SK-N-SH (cell line): ENCODE data around the gene CCL26. TPM values are rescaled to one million over a fixed set of nuclear protein-coding genes. Genes with fewer than 3 reads are reported as not detected.

ENCODE experiments used
- CTCF ChIA-PET: fragments of 300-600, 350-600 bp; formaldehyde crosslinking; extraction: SDS; loops from one replicate; lab custom pipeline; 2021; lab: Yijun Ruan, JAX
- POLR2A ChIA-PET: fragments of 350-600 bp; sonication (Branson Sonifier 250); formaldehyde crosslinking; extraction: SDS; loops from one replicate; lab custom pipeline; 2020; ENCODE audit warnings: antibody characterized with exemption, inconsistent platforms; lab: Yijun Ruan, JAX
- DNase-seq: peaks from one replicate; pipeline ENCODE4 v3.0.0; 2012
- H2AFZ ChIP-seq: fragments of 200-600 bp; sonication (generic); 2 replicates; pipeline ENCODE4 v1.8.1; 2016; ENCODE audit warnings: antibody characterized with exemption, mild to moderate bottlenecking, low read depth
- H3F3A ChIP-seq: fragments of 200-600 bp; sonication (generic); replicated peaks from 2 replicates; pipeline ENCODE3; 2016; ENCODE audit warnings: antibody characterized with exemption, mild to moderate bottlenecking; ENCODE audit not compliant: insufficient read depth
- H3K27ac ChIP-seq, 2 experiments: fragments of 200-500 bp in 1 of 2; fragments of 200-600 bp in 1 of 2; sonication (Bioruptor generic) in 1 of 2; sonication (generic), shearing (Covaris generic) in 1 of 2; 2 replicates each; pipeline versions ENCODE4 v1.5.1 to v1.6.1; 2014 to 2016; ENCODE audit warnings: low read depth in 2 of 2, inconsistent platforms in 1 of 2, low read length in 1 of 2, mild to moderate bottlenecking in 1 of 2, mixed read lengths in 1 of 2
- H3K27me3 ChIP-seq: fragments of 200-600 bp; sonication (generic), shearing (Covaris generic); 2 replicates; pipeline ENCODE4 v1.6.1; 2016; ENCODE audit warnings: mixed run types; ENCODE audit not compliant: insufficient read depth
- H3K36me3 ChIP-seq, 2 experiments: fragments of 200-500 bp in 1 of 2; fragments of 200-600 bp in 1 of 2; sonication (Bioruptor generic) in 1 of 2; sonication (generic) in 1 of 2; replicated peaks in 1 of 2; 2 replicates each; pipeline versions ENCODE3 to v1.5.1; 2014 to 2016; ENCODE audit warnings: low read length in 1 of 2, mild to moderate bottlenecking in 1 of 2; ENCODE audit not compliant: insufficient read depth in 2 of 2, control insufficient read depth in 1 of 2
- H3K4me1 ChIP-seq, 2 experiments: fragments of 200-500 bp in 1 of 2; fragments of 200-600 bp in 1 of 2; sonication (Bioruptor generic) in 1 of 2; sonication (generic), shearing (Covaris generic) in 1 of 2; 2 replicates each; pipeline versions ENCODE4 v1.5.1 to v1.6.1; 2014 to 2016; ENCODE audit warnings: low read depth in 1 of 2, low read length in 1 of 2, mixed run types in 1 of 2; ENCODE audit not compliant: insufficient read depth in 2 of 2, control insufficient read depth in 1 of 2
- H3K4me2 ChIP-seq: fragments of 200-600 bp; sonication (generic), shearing (Covaris generic); 2 replicates; pipeline ENCODE4 v1.6.1; 2017; ENCODE audit warnings: mixed run types
- H3K4me3 ChIP-seq, 2 experiments: fragments of 200-500 bp in 1 of 2; fragments of 200-600 bp in 1 of 2; sonication (Bioruptor generic) in 1 of 2; sonication (generic), shearing (Covaris generic) in 1 of 2; 2 replicates each; pipeline versions ENCODE4 v1.5.1 to v1.8.1; 2014 to 2016; ENCODE audit warnings: low read depth in 2 of 2, inconsistent platforms in 1 of 2, low read length in 1 of 2, mild to moderate bottlenecking in 1 of 2, mixed read lengths in 1 of 2, moderate library complexity in 1 of 2
- H3K79me2 ChIP-seq: fragments of 200-600 bp; sonication (generic); 2 replicates; pipeline ENCODE4 v1.8.1; 2017; ENCODE audit warnings: mild to moderate bottlenecking; ENCODE audit not compliant: insufficient read depth
- H3K9ac ChIP-seq: fragments of 200-600 bp; sonication (generic); 2 replicates; pipeline ENCODE4 v1.6.1; 2017; ENCODE audit warnings: mixed run types
- H3K9me2 ChIP-seq: fragments of 200-600 bp; sonication (generic); 2 replicates; pipeline ENCODE4 v1.6.1; 2017; ENCODE audit warnings: mixed run types
- H3K9me3 ChIP-seq: fragments of 200-600 bp; sonication (generic); 2 replicates; pipeline ENCODE4 v1.6.1; 2017; ENCODE audit warnings: mixed run types, mild to moderate bottlenecking, moderate library complexity
- H4K20me1 ChIP-seq: fragments of 200-600 bp; sonication (generic); 2 replicates; pipeline ENCODE4 v1.6.1; 2017; ENCODE audit warnings: mild to moderate bottlenecking, mixed run types; ENCODE audit not compliant: insufficient read depth
- CTCF ChIP-seq: fragments of 200-600 bp; sonication (generic); IDR thresholded peaks from 2 replicates; pipeline ENCODE4 v1.6.1; 2017; ENCODE audit warnings: antibody characterized with exemption, mild to moderate bottlenecking, moderate library complexity
- ELF1 ChIP-seq: IDR thresholded peaks from 2 replicates; pipeline ENCODE4 v1.4.0; 2012
- EP300 ChIP-seq, 2 experiments: IDR thresholded peaks; 2 replicates each; pipeline versions ENCODE4 v1.4.0 to v1.6.1; 2012; ENCODE audit warnings: borderline replicate concordance in 1 of 2, low read depth in 1 of 2, low read length in 1 of 2
- FOSL2 ChIP-seq: IDR thresholded peaks from 2 replicates; pipeline ENCODE4 v1.4.0; 2012; ENCODE audit warnings: low read depth, mild to moderate bottlenecking, moderate library complexity, borderline replicate concordance
- FOXM1 ChIP-seq: IDR thresholded peaks from 2 replicates; pipeline ENCODE4 v1.4.0; 2012; ENCODE audit warnings: low read depth, mild to moderate bottlenecking
- GABPA ChIP-seq: IDR thresholded peaks from 2 replicates; pipeline ENCODE4 v1.4.0; 2012; ENCODE audit warnings: low read depth, mild to moderate bottlenecking
- GATA2 ChIP-seq: sonication (generic); formaldehyde crosslinking; IDR thresholded peaks from 2 replicates; pipeline ENCODE4 v1.5.0; 2020; ENCODE audit warnings: mild to moderate bottlenecking, missing genetic modification reagents
- IRF3 ChIP-seq: fragments of 150-350 bp; IDR thresholded peaks from 2 replicates; pipeline ENCODE4 v1.6.1; 2016; ENCODE audit warnings: mild to moderate bottlenecking, low read depth, low read length
- MXI1 ChIP-seq: IDR thresholded peaks from 2 replicates; pipeline ENCODE4 v1.6.1; 2012; ENCODE audit warnings: mild to moderate bottlenecking, low read depth, low read length, improper control_type of control experiment
- NFIC ChIP-seq: IDR thresholded peaks from 2 replicates; pipeline ENCODE4 v1.4.0; 2012; ENCODE audit warnings: borderline replicate concordance
- NRF1 ChIP-seq: IDR thresholded peaks from 2 replicates; pipeline ENCODE4 v1.6.1; 2012; ENCODE audit warnings: low read depth, mild to moderate bottlenecking, low read length
- PBX3 ChIP-seq: IDR thresholded peaks from 2 replicates; pipeline ENCODE4; 2012
- RAD21 ChIP-seq: IDR thresholded peaks from 2 replicates; pipeline ENCODE4 v1.6.1; 2012; ENCODE audit warnings: mild to moderate bottlenecking, low read length
- SIN3A ChIP-seq: IDR thresholded peaks from 2 replicates; pipeline ENCODE4 v1.6.1; 2012; ENCODE audit warnings: low read depth, mild to moderate bottlenecking, low read length, moderate library complexity, borderline replicate concordance
- TAF1 ChIP-seq: IDR thresholded peaks from 2 replicates; pipeline ENCODE4 v1.6.1; 2012; ENCODE audit warnings: low read depth, mild to moderate bottlenecking, low read length, moderate library complexity, borderline replicate concordance
- TCF12 ChIP-seq: IDR thresholded peaks from 2 replicates; pipeline ENCODE4 v1.4.0; 2012
- TEAD4 ChIP-seq: IDR thresholded peaks from 2 replicates; pipeline ENCODE4 v1.4.0; 2012; ENCODE audit warnings: mild to moderate bottlenecking, borderline replicate concordance; ENCODE audit not compliant: insufficient read depth
- USF2 ChIP-seq: fragments of 150-350 bp; IDR thresholded peaks from 2 replicates; pipeline ENCODE4 v1.6.1; 2017; ENCODE audit warnings: antibody characterized with exemption, low read length, low read depth, borderline replicate concordance
- YY1 ChIP-seq: IDR thresholded peaks from 2 replicates; pipeline ENCODE4 v1.4.0; 2012; ENCODE audit warnings: low read depth, mild to moderate bottlenecking
- ZBTB33 ChIP-seq: IDR thresholded peaks from 2 replicates; pipeline ENCODE4 v1.4.0; 2012; ENCODE audit warnings: low read depth, borderline replicate concordance
- WGBS: methylation state at CpG from one replicate; pipeline ENCODE4 v1.1.6; 2017; ENCODE audit warnings: low lambda C conversion rate; 5-methylcytosine and 5-hydroxymethylcytosine counted together
- polyA plus RNA-seq, 3 experiments: library from polyadenylated mRNA; depleted of rRNA; stranded (reverse); fragments of >200 nt; gene quantifications; 2 replicates each; pipeline ENCODE4 v1.2.3, GENCODE V29; 2012

Gene CCL26
- polyA plus RNA-seq, 1 of the 3 experiments (the other 2 are of a cell fraction) = not detected

- Histone ChIP-seq H2AFZ (no peak within 1 kb of the TSS), H3K9me3 (no peaks in the 10 kb centered on the region), H3K9ac (no peak within 1 kb of the TSS), H3K9me2 (no peaks in the 10 kb centered on the region), H3F3A (no peaks in the 10 kb centered on the region), H3K4me3 (no peak within 1 kb of the TSS), H3K79me2 (no peaks in the 10 kb centered on the region), H3K27me3 (no peaks in the 10 kb centered on the region), H3K36me3 (no peaks in the 10 kb centered on the region), H3K4me1 (no peaks in the 10 kb centered on the region), H4K20me1 (no peaks in the 10 kb centered on the region), H3K4me2 (no peak within 1 kb of the TSS), H3K27ac (no peak within 1 kb of the TSS)
- no peak for DNase-seq
- 66% methylated on average over 7 of the region's 7 CpGs for WGBS
- TF ChIP-seq TCF12 (no peak), SIN3A (no peak), ZBTB33 (no peak), PBX3 (no peak), GATA2 (no peak), FOSL2 (no peak), YY1 (no peak), IRF3 (no peak), ELF1 (no peak), GABPA (no peak), USF2 (no peak), RAD21 (no peak), NFIC (no peak), MXI1 (no peak), FOXM1 (no peak), TEAD4 (no peak), EP300 (IDR thresholded peaks at IDR 0.05; ENCODE audit: borderline replicate concordance in 1 of 2, low read depth in 1 of 2, low read length in 1 of 2) (no peak), TAF1 (no peak), NRF1 (no peak), CTCF (no peak)
- ChIA-PET CTCF (no interaction called here), POLR2A (no interaction called here)
Observed at GRCh38 chr7:75813781-75814236, 41.8 kb upstream of the CCL26 start, which contains the start of gene CCL24. TSS of gene CCL24 (minus strand) at chr7:75813806. CDS start at chr7:75813715, 91 bp downstream.
